ENCODE results near the gene ZFP2.

- TF ChIP-seq TAF1 (IDR thresholded peaks at IDR 0.05; ENCODE audit: borderline replicate concordance, insufficient read depth, low read length) (peak; percentile 69; the same call in 1 of the 2 replicates), POLR2AphosphoS5 (IDR thresholded peaks at IDR 0.05; ENCODE audit: low read depth, low read length) (peak; percentile 81), REST (IDR thresholded peaks at IDR 0.05; ENCODE audit: insufficient read depth in 1 of 2, low read depth in 2 of 2, low read length in 2 of 2) (no peak)
These were observed 35.8 kb upstream of the ZFP2 start, which contains the start of gene ZNF354B for GRCh38 chr5:178859625-178860521.

Data from PFSK-1 (cell line).